Measurements from ENCODE around the gene CNR2.
"Not testable (repeated sequence)": the region's sequence is repeated elsewhere in the genome, so short reads cannot be mapped to it uniquely, and the experiment has no call there.

The CNR2 gene

GRCh38 chr1:23913212-23913880 is at the start of gene CNR2:
CNR2 (minus strand) TSS chr1:23913362; CDS start chr1:23875617, 37,745 bp downstream.
- Histone ChIP-seq H3K4me3 (ENCODE audit: low read depth, low read length) (no peak within 1 kb of the TSS), H3K4me1 (ENCODE audit: control insufficient read depth, insufficient read depth, low read length) (no peaks in the 10 kb centered on the region; the same call in 1 of the 2 replicates), H3K27me3 (ENCODE audit: control insufficient read depth, insufficient read depth, low read length) (no peaks in the 10 kb centered on the region), H3K27ac (ENCODE audit: low read depth, low read length) (no peak within 1 kb of the TSS), H3K9me3 (ENCODE audit: control insufficient read depth, insufficient read depth, low read length) (no peaks in the 10 kb centered on the region), H3K36me3 (ENCODE audit: control insufficient read depth, insufficient read depth, low read length) (no peaks in the 10 kb centered on the region), H3K9ac (ENCODE audit: low read depth, low read length) (no peak within 1 kb of the TSS)

GRCh38 chr1:23960291-23961020 is 47.3 kb upstream of the CNR2 start:
- peaks cover 37% of the 10 kb centered on the region for H3K36me3 ChIP-seq (ENCODE audit: control insufficient read depth, insufficient read depth, low read length)
- H3K9ac ChIP-seq (ENCODE audit: low read depth, low read length): peak overlapping the region; percentile 100
- no peaks in the 10 kb centered on the region for H3K9me3 ChIP-seq (ENCODE audit: control insufficient read depth, insufficient read depth, low read length)
- peak overlapping the region; percentile 98 for H3K4me3 ChIP-seq (ENCODE audit: low read depth, low read length)
- H3K4me1 ChIP-seq (ENCODE audit: control insufficient read depth, insufficient read depth, low read length): peaks cover 11% of the 10 kb centered on the region
- H3K27me3 ChIP-seq (ENCODE audit: control insufficient read depth, insufficient read depth, low read length): no peaks in the 10 kb centered on the region
- peak overlapping the region; percentile 100 for H3K27ac ChIP-seq (ENCODE audit: low read depth, low read length)

GRCh38 chr1:23959461-23960290 is 46.5 kb upstream of the CNR2 start, which contains the start of gene PNRC2:
PNRC2 (plus strand) TSS chr1:23959828; CDS start chr1:23961458, 1,630 bp downstream.
- peak within 1 kb of the TSS; percentile 100 for H3K9ac ChIP-seq (ENCODE audit: low read depth, low read length)
- peak within 1 kb of the TSS; percentile 100 for H3K27ac ChIP-seq (ENCODE audit: low read depth, low read length)
- H3K4me1 ChIP-seq (ENCODE audit: control insufficient read depth, insufficient read depth, low read length): peaks cover 11% of the 10 kb centered on the region
- no peaks in the 10 kb centered on the region for H3K9me3 ChIP-seq (ENCODE audit: control insufficient read depth, insufficient read depth, low read length)
- peak within 1 kb of the TSS; percentile 98 for H3K4me3 ChIP-seq (ENCODE audit: low read depth, low read length)
- H3K27me3 ChIP-seq (ENCODE audit: control insufficient read depth, insufficient read depth, low read length): no peaks in the 10 kb centered on the region
- peaks cover 29% of the 10 kb centered on the region for H3K36me3 ChIP-seq (ENCODE audit: control insufficient read depth, insufficient read depth, low read length)

GRCh38 chr1:23958810-23959460 is 45.8 kb upstream of the CNR2 start:
- H3K27me3 ChIP-seq (ENCODE audit: control insufficient read depth, insufficient read depth, low read length): no peaks in the 10 kb centered on the region
- H3K9me3 ChIP-seq (ENCODE audit: control insufficient read depth, insufficient read depth, low read length): no peaks in the 10 kb centered on the region
- H3K4me1 ChIP-seq (ENCODE audit: control insufficient read depth, insufficient read depth, low read length): peaks cover 11% of the 10 kb centered on the region
- H3K36me3 ChIP-seq (ENCODE audit: control insufficient read depth, insufficient read depth, low read length): peaks cover 22% of the 10 kb centered on the region
- H3K9ac ChIP-seq (ENCODE audit: low read depth, low read length): peak overlapping the region; percentile 81
- peak overlapping the region; percentile 98 for H3K4me3 ChIP-seq (ENCODE audit: low read depth, low read length)
- peak overlapping the region; percentile 100 for H3K27ac ChIP-seq (ENCODE audit: low read depth, low read length)

- peak overlapping the region; percentile 98 for H3K4me3 ChIP-seq (ENCODE audit: low read depth, low read length)
- peak overlapping the region; percentile 100 for H3K27ac ChIP-seq (ENCODE audit: low read depth, low read length)
- H3K27me3 ChIP-seq (ENCODE audit: control insufficient read depth, insufficient read depth, low read length); H3K9me3 ChIP-seq (ENCODE audit: control insufficient read depth, insufficient read depth, low read length): not testable (repeated sequence)
- peak overlapping the region; percentile 81 for H3K9ac ChIP-seq (ENCODE audit: low read depth, low read length)
- peaks cover 15% of the 10 kb centered on the region for H3K36me3 ChIP-seq (ENCODE audit: control insufficient read depth, insufficient read depth, low read length)
- H3K4me1 ChIP-seq (ENCODE audit: control insufficient read depth, insufficient read depth, low read length): peaks cover 11% of the 10 kb centered on the region
Measured at GRCh38 chr1:23958040-23958809, 45.1 kb upstream of the CNR2 start.

- Histone ChIP-seq H3K4me3 (ENCODE audit: low read depth, low read length) (no peak overlapping the region), H3K27ac (ENCODE audit: low read depth, low read length) (no peak overlapping the region), H3K9me3 (ENCODE audit: control insufficient read depth, insufficient read depth, low read length) (no peaks in the 10 kb centered on the region), H3K27me3 (ENCODE audit: control insufficient read depth, insufficient read depth, low read length) (no peaks in the 10 kb centered on the region), H3K4me1 (ENCODE audit: control insufficient read depth, insufficient read depth, low read length) (peaks cover 11% of the 10 kb centered on the region), H3K9ac (ENCODE audit: low read depth, low read length) (no peak overlapping the region), H3K36me3 (ENCODE audit: control insufficient read depth, insufficient read depth, low read length) (peaks cover 12% of the 10 kb centered on the region)
Measured at GRCh38 chr1:23957096-23957495, 43.9 kb upstream of the CNR2 start.

- no peak overlapping the region for H3K27ac ChIP-seq (ENCODE audit: low read depth, low read length)
- no peak overlapping the region for H3K4me3 ChIP-seq (ENCODE audit: low read depth, low read length)
- no peaks in the 10 kb centered on the region for H3K27me3 ChIP-seq (ENCODE audit: control insufficient read depth, insufficient read depth, low read length)
- no peak overlapping the region for H3K9ac ChIP-seq (ENCODE audit: low read depth, low read length)
- H3K9me3 ChIP-seq (ENCODE audit: control insufficient read depth, insufficient read depth, low read length): no peaks in the 10 kb centered on the region
- H3K36me3 ChIP-seq (ENCODE audit: control insufficient read depth, insufficient read depth, low read length): no peaks in the 10 kb centered on the region
- H3K4me1 ChIP-seq (ENCODE audit: control insufficient read depth, insufficient read depth, low read length): peaks cover 5% of the 10 kb centered on the region
Measured at GRCh38 chr1:23953020-23953419, 39.9 kb upstream of the CNR2 start.

GRCh38 chr1:23947366-23947765 is 34.2 kb upstream of the CNR2 start:
- Histone ChIP-seq H3K9me3 (ENCODE audit: control insufficient read depth, insufficient read depth, low read length) (0 out of 2 replicates have a peak, but pooled peaks cover 4% of the 10 kb centered on the region), H3K4me3 (ENCODE audit: low read depth, low read length) (no peak overlapping the region), H3K9ac (ENCODE audit: low read depth, low read length) (no peak overlapping the region), H3K36me3 (ENCODE audit: control insufficient read depth, insufficient read depth, low read length) (no peaks in the 10 kb centered on the region), H3K27me3 (ENCODE audit: control insufficient read depth, insufficient read depth, low read length) (no peaks in the 10 kb centered on the region), H3K4me1 (ENCODE audit: control insufficient read depth, insufficient read depth, low read length) (no peaks in the 10 kb centered on the region), H3K27ac (ENCODE audit: low read depth, low read length) (no peak overlapping the region)

GRCh38 chr1:23936481-23937176 is 23.5 kb upstream of the CNR2 start:
- Histone ChIP-seq H3K27ac (ENCODE audit: low read depth, low read length) (peak overlapping the region; percentile 46), H3K36me3 (ENCODE audit: control insufficient read depth, insufficient read depth, low read length) (no peaks in the 10 kb centered on the region), H3K4me1 (ENCODE audit: control insufficient read depth, insufficient read depth, low read length) (peaks cover 8% of the 10 kb centered on the region; the same call in 1 of the 2 replicates), H3K4me3 (ENCODE audit: low read depth, low read length) (no peak overlapping the region), H3K9me3 (ENCODE audit: control insufficient read depth, insufficient read depth, low read length) (no peaks in the 10 kb centered on the region), H3K27me3 (ENCODE audit: control insufficient read depth, insufficient read depth, low read length) (no peaks in the 10 kb centered on the region), H3K9ac (ENCODE audit: low read depth, low read length) (no peak overlapping the region)

All from HUES48 (cell line).